Upper lobe of right lung (tissue), 1 donor: Measurements from ENCODE around the gene NID2. TPM values are rescaled to one million over a fixed set of nuclear protein-coding genes. Genes with fewer than 3 reads are reported as not detected.
A peak's percentile ranks its signal among the peaks of the same experiment; 100 is the strongest.

Experiments used
- ATAC-seq: fragments of 200-7000 bp; cut with Tn5 transposase; one replicate; pipeline ENCODE4 v1.9.1; 2020; ENCODE audit warnings: mild to moderate bottlenecking, moderate library complexity
- DNase-seq: peaks from one replicate; pipeline ENCODE4 v3.0.0-alpha.2; 2020
- H3K27ac ChIP-seq: fragments of 200-600 bp; one replicate; pipeline ENCODE4 v1.8.0; 2022
- H3K27me3 ChIP-seq: fragments of 200-600 bp; one replicate; pipeline ENCODE4 v1.8.0; 2022; ENCODE audit warnings: mild to moderate bottlenecking
- H3K36me3 ChIP-seq: fragments of 200-600 bp; one replicate; pipeline ENCODE4 v1.8.0; 2022
- H3K4me1 ChIP-seq: fragments of 200-600 bp; one replicate; pipeline ENCODE4 v1.8.0; 2022
- H3K4me3 ChIP-seq: fragments of 200-600 bp; one replicate; pipeline ENCODE4 v1.8.0; 2022; ENCODE audit warnings: mild to moderate bottlenecking
- H3K9me3 ChIP-seq: fragments of 200-600 bp; one replicate; pipeline ENCODE4 v1.8.0; 2022
- CTCF ChIP-seq: fragments of 200-600 bp; IDR thresholded peaks from one replicate; pipeline ENCODE4 v1.8.0; 2022; ENCODE audit warnings: antibody characterized with exemption
- intact Hi-C: fragments of 100-400 bp; cut with DNase I; formaldehyde crosslinking; loops from one replicate; pipeline ENCODE4 v1.11.0; 2022
- total RNA-seq: library from RNA; stranded (reverse); fragmentation: NEBNext Ultra II Directional; extraction: Animal tissue kit (Norgen Biotek cat#: 25700); gene quantifications from one replicate; pipeline ENCODE4 v1.2.1, GENCODE V29; 2021
- donor health status: DM: no; HTN: yes; CAD: no; lungs with severe emphysema.

The NID2 gene
- total RNA-seq, 1 donor from 2014 or later = 17.9 TPM

DNA sequence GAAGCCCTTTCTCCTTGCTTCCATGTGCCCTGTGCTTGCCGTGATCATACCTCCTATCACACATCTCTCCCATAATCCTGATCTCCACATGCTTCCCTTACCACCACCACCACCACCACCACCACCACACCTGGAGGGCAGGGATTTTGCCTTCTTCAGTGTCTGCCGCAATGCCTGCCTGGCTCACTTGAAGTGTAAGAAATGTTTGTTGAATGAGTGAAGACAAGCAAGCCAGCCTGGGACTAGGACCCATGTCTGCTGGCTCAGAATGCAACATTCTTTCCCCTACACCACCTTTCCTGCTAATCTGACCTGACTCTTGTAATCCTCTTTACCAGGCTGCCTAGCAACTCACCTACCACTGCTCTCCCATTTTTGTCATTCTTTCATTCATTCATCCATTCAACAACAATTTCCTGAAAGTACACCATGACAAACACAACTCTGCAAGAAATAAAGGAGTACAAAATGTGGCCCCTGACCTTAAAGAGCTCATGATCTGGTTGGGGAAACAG, 3.5 kb upstream of the NID2 start:
- DNase-seq (no peak), ATAC-seq (no peak)
- Histone ChIP-seq H3K36me3 (no peaks in the 10 kb centered on the region), H3K4me3 (no peak overlapping the region), H3K27ac (no peak overlapping the region), H3K27me3 (peaks cover 15% of the 10 kb centered on the region), H3K9me3 (no peaks in the 10 kb centered on the region), H3K4me1 (peaks cover 13% of the 10 kb centered on the region)
- TF ChIP-seq CTCF = no peak
- intact Hi-C loops = no loop called here

- H3K27ac ChIP-seq = no peak overlapping the region
- ATAC-seq (no peak), DNase-seq (no peak)
- H3K9me3 ChIP-seq = no peaks in the 10 kb centered on the region
- TF ChIP-seq CTCF = no peak
- H3K27me3 ChIP-seq = peaks cover 17% of the 10 kb centered on the region
- H3K4me1 ChIP-seq = peaks cover 13% of the 10 kb centered on the region
- no peak overlapping the region for H3K4me3 ChIP-seq
- H3K36me3 ChIP-seq = no peaks in the 10 kb centered on the region
- intact Hi-C loops = no loop called here
Measured at GRCh38 chr14:52071675-52072074, 2.8 kb upstream of the NID2 start.

- Histone ChIP-seq H3K4me1 (peaks cover 13% of the 10 kb centered on the region), H3K27me3 (peaks cover 25% of the 10 kb centered on the region), H3K9me3 (no peaks in the 10 kb centered on the region), H3K36me3 (no peaks in the 10 kb centered on the region), H3K4me3 (no peak overlapping the region), H3K27ac (no peak overlapping the region)
- intact Hi-C loops = no loop called here
- TF ChIP-seq CTCF = no peak
- ATAC-seq = no peak
- no peak for DNase-seq
Measured at GRCh38 chr14:52070051-52070431, 1.2 kb upstream of the NID2 start.

- peak; percentile 19 for ATAC-seq
Measured at GRCh38 chr14:52069307-52070050, 620 bp upstream of the NID2 start.

GRCh38 chr14:52067873-52068614, 815 bp downstream of the NID2 start:
- ATAC-seq (peak; percentile 32), DNase-seq (peak; percentile 67)
- peaks cover 25% of the 10 kb centered on the region for H3K27me3 ChIP-seq
- peaks cover 14% of the 10 kb centered on the region for H3K4me1 ChIP-seq
- intact Hi-C loops = no loop called here
- no peak for TF ChIP-seq CTCF
- no peaks in the 10 kb centered on the region for H3K9me3 ChIP-seq
- peak overlapping the region; percentile 60 for H3K4me3 ChIP-seq
- H3K27ac ChIP-seq = peak overlapping the region; percentile 75
- H3K36me3 ChIP-seq = no peaks in the 10 kb centered on the region

More at GRCh38 chr14:52069307-52070050, 620 bp upstream of the NID2 start:
- DNase-seq = no peak
- H3K4me3 ChIP-seq = peak overlapping the region; percentile 60
- H3K27me3 ChIP-seq = peaks cover 25% of the 10 kb centered on the region
- TF ChIP-seq CTCF = no peak
- peak overlapping the region; percentile 75 for H3K27ac ChIP-seq
- intact Hi-C loops = no loop called here
- no peaks in the 10 kb centered on the region for H3K9me3 ChIP-seq
- no peaks in the 10 kb centered on the region for H3K36me3 ChIP-seq
- peaks cover 13% of the 10 kb centered on the region for H3K4me1 ChIP-seq
